Transverse colon (tissue), 3 donors: ENCODE measurements around the gene RPS27L.

ENCODE experiments used
- CTCF ChIP-seq, 5 experiments: fragments of 200-600 bp in 3 of 5; fragments of 450-650 bp in 2 of 5; sonication (generic) in 3 of 5; IDR thresholded peaks; 1 replicate in 2 of 5; 2 replicates in 3 of 5; pipeline ENCODE4 v1.5.1; 2016 to 2017; ENCODE audit warnings: antibody characterized with exemption in 5 of 5, inconsistent platforms in 3 of 5, mild to moderate bottlenecking in 2 of 5, moderate library complexity in 1 of 5
- POLR2A ChIP-seq: fragments of 450-650 bp; IDR thresholded peaks from one replicate; pipeline ENCODE4 v1.6.1; 2016; ENCODE audit warnings: antibody characterized with exemption, mild to moderate bottlenecking, moderate library complexity

DNA sequence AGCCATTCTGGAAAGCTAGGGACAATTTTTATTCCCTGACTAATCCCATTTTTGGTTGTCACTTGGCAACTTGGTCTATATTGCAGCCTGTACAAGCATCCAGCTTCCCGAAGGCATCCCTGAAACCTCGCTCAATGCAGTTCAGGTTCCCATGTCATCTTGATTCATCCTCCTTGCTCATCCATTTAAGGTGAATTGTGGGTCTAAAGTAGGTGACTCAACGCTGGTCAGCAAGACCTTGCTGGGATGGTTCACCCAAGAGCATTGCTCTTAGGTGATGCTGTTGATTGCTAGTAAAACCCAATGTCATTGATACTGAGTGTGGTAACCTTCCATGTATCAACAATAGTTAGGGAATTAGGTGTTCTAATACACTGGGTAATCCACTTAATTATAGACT lies 19.0 kb upstream of the RPS27L start:
- TF ChIP-seq CTCF (IDR thresholded peaks at IDR 0.05) (no peak), POLR2A (no peak)
